Upper lobe of left lung (tissue), 4 donors: ENCODE data around the gene LCE1E.

Experiments
- CTCF ChIP-seq, 6 experiments: fragments of 450-650 bp in 4 of 6; fragments of 200-600 bp in 2 of 6; sonication (generic) in 2 of 6; IDR thresholded peaks; one replicate each; pipeline ENCODE4 v1.5.1; 2016 to 2019; ENCODE audit warnings: antibody characterized with exemption in 6 of 6
- POLR2A ChIP-seq, 4 donors: fragments of 450-650 bp; IDR thresholded peaks; one replicate each; pipeline ENCODE4 v1.5.1; 2016 to 2017; ENCODE audit warnings: antibody characterized with exemption in 4 of 4, mild to moderate bottlenecking in 2 of 4
- POLR2AphosphoS5 ChIP-seq, 2 donors: sonication (generic); formaldehyde crosslinking; IDR thresholded peaks; one replicate each; pipeline ENCODE4 v1.5.1; 2017; ENCODE audit warnings: antibody characterized with exemption in 2 of 2

- no peak for TF ChIP-seq POLR2A (IDR thresholded peaks at IDR 0.05)
- no peak for TF ChIP-seq CTCF (IDR thresholded peaks at IDR 0.05)
- no peak for TF ChIP-seq POLR2AphosphoS5 (IDR thresholded peaks at IDR 0.05)
Measured at GRCh38 chr1:152745765-152746444, 40.2 kb upstream of the LCE1E start.
